Measurements from ENCODE around the gene LEMD2.
"Not testable (repeated sequence)": the region's sequence is repeated elsewhere in the genome, so short reads cannot be mapped to it uniquely, and the experiment has no call there.

LEMD2 gene

GRCh38 chr6:33788694-33789549, at the start of gene LEMD2:
TSS of gene LEMD2 (minus strand) at chr6:33789130. CDS start at chr6:33789116, 14 bp downstream.
- peak; percentile 81 to 85 for DNase-seq (ENCODE audit: extremely low read depth in 1 of 2, low read depth in 1 of 2)

DNA sequence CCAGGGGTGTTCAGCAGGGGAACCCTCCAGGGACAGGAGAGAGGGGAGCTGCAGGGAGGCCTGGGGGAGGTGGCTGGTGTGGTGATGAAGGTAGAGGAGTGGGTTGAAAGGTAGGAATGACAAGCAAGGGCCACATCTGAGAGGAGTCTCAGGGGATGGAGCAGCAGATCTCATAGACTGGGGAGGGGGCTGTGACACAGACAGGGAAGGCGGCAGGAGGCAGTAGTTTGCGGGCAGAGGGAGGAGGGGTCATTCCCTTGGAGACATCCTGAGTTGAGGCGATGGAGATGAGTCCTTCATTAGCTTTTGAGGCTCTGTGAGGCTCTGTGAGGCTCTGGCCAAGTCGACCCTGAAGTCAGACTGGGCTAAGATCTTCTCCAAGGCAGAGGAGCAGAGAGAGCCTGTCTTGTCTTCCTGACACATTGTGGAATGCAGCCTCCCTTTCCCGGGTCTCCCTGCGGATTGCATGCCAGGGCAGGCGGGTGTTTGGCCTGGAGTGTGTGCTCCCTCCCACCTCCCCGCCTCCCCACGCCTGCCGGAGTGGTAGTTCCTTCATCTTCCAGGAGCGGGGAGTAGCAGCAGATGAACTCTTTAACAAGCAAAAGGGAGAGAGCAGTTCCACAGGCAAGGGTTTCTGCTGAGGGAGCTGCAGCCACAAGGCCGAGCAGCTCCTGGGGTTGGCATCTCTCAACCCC, 49.2 kb upstream of the LEMD2 start:
- no peak for DNase-seq (ENCODE audit: extremely low read depth in 1 of 2, low read depth in 1 of 2)

GRCh38 chr6:33836806-33837469, 48.0 kb upstream of the LEMD2 start:
- no peak for DNase-seq (ENCODE audit: extremely low read depth in 1 of 2, low read depth in 1 of 2)

DNA sequence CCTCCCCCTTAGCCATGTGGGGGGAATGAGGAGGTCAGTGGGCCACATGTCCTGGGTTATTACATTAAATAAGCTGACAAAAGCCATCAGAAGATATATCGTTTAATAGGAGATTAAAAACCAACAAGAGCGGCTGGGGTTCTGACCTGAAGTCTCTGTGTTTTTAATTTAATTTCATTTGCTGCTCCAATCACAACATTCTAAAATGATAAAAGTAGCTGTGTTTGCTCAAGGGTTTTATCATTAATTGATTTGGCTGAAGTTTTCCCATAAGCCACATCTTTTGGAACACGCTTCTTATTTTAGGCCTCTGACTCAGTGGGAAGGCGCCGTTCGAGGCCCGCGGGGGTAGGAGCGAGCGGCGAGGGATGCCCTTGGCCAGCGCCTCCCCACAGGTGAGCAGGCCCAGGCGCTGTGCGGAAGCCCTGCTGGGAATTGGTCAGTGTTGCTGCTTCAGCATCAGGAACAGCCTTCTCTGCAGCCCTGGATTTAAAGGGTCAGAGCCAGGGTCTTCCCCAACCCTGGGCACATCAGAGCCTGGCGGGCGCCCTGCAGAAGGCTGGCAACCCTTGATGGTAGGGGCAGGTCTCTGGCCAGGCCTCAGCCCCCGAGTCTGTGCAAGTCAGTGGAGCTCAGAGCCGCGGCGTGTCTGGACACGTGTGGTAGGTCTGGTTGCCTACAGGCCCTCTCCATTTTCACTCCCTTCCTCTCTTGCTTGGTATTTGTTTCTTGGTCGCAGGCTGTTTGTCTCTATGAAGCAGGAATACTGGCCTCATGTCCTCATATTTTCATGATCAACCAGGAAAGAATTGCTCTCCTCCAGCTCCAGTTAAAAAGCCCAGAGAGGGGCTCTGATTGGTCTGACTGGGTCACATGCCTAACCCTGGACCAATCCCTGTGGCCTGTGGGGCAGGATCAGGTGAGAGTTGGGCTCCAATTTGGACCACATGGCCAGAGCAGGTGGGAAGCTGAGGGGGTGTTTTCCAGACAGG, 45.8 kb upstream of the LEMD2 start:
- no peak for DNase-seq (ENCODE audit: extremely low read depth in 1 of 2, low read depth in 1 of 2)

- DNase-seq (ENCODE audit: extremely low read depth in 1 of 2, low read depth in 1 of 2) = no peak
Observed at GRCh38 chr6:33833599-33833998, 44.7 kb upstream of the LEMD2 start.

DNA sequence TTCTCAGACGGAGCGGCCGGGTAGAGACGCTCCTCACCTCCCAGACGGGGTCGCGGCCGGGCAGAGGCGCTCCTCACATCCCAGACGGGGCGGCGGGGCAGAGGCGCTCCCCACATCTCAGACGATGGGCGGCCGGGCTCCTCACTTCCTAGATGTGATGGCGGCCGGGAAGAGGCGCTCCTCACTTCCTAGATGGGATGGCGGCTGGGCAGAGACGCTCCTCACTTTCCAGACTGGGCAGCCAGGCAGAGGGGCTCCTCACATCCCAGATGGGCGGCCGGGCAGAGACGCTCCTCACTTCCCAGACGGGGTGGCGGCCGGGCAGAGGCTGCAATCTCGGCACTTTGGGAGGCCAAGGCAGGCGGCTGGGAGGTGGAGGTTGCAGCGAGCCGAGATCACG, 43.9 kb upstream of the LEMD2 start:
- not testable (repeated sequence) for DNase-seq (ENCODE audit: extremely low read depth in 1 of 2, low read depth in 1 of 2)

GRCh38 chr6:33831725-33832124, 42.8 kb upstream of the LEMD2 start:
- DNase-seq (ENCODE audit: extremely low read depth in 1 of 2, low read depth in 1 of 2) = not testable (repeated sequence)

DNA sequence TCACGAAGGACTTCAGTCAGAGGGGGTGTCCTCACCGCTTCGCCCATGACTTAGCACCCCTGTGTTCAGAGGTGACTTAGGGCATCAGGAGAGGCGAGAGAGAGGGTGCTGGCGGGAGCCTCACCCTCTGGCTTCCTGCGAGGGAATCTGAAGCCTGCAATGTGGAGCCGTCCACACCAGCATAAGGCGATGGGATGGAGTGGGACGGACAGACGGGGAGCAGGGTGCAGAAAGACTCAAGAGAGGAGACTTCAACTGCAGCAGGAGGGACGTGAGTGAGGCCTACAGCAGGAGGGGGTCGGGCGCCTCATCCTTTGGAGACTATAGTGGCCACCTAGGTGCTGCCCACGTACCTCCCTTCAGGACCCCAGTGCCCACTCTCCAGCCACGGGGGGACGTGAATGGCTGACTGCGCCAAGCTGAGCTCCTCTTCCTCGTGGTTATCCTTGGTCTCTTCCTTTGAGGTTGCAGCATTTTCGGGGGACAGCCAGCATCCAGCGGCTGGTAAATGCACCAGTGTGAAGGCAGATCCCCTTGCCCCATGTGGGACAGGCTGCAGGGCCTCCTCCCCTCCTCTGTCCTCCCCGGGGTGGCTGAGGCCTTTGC, 41.8 kb upstream of the LEMD2 start:
- no peak for DNase-seq (ENCODE audit: extremely low read depth in 1 of 2, low read depth in 1 of 2)

- no peak for DNase-seq (ENCODE audit: extremely low read depth in 1 of 2, low read depth in 1 of 2)
Observed at GRCh38 chr6:33828764-33829731, 40.1 kb upstream of the LEMD2 start.

GRCh38 chr6:33828452-33828763, 39.5 kb upstream of the LEMD2 start:
- no peak for DNase-seq (ENCODE audit: extremely low read depth in 1 of 2, low read depth in 1 of 2)

DNA sequence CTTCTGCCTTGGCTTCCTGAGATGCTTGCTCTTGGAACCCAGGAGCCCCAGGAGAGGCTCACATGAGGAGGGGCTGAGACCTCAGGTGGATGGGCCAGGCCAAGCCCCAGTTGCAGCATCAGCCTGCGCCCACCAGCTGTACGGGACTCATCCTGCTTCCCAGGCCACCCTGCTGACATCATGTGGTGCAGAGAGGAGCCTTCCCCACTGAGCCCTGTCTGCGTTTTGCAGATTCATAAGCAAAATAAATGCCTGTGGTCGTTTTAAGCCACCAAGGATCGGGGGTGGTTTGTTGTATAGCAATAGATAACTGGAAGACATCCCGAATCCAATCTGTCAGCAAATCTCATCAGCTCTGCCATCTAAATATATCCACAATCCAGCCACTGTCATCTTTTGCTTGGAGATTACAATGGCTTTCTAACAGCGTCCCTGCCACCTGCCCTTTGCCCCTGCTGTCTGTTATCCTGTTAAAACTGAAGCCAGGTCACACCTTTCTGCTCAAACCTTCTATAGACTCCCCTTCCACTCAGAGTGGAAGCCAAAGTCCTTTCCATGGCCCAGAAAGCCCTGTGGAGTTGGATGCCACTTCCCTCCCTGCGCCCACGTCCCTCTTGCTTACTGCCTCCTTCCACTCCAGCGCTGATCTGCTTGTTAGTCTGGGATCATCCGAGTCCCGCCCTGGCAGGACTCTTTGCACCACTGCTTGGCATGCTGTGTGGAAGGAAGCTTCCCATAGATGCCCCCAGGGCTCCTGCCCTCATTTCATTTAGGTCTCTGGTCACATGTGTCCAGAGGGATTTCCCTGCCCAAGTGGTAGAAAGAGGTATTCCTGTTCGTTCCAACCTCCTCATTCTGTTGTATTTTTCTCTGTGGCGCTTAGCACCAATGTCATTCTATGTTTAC, 38.9 kb upstream of the LEMD2 start:
- no peak for DNase-seq (ENCODE audit: extremely low read depth in 1 of 2, low read depth in 1 of 2)

DNA sequence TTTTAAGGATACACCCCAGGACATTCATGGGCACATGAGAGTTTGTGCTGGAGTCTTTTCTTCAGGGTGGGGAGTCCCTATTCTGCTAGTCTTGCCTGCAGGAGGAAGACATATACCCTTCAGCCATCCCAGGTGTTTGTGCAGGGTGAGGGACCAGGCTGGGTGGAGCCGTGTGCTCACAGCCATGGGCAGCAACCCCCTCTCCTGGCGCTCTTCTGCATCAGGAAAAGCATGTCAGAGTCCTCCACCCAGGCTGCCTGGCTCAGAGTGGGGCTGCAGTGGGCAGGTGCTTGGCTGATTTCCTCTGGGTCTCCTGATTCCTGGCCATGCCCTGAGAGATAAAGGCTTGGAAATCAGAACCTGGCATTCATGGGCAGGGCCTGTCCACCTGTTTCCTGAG, 37.6 kb upstream of the LEMD2 start:
- DNase-seq (ENCODE audit: extremely low read depth in 1 of 2, low read depth in 1 of 2) = no peak

- DNase-seq (ENCODE audit: extremely low read depth in 1 of 2, low read depth in 1 of 2) = no peak
Observed at GRCh38 chr6:33824461-33825154, 35.7 kb upstream of the LEMD2 start.

DNA sequence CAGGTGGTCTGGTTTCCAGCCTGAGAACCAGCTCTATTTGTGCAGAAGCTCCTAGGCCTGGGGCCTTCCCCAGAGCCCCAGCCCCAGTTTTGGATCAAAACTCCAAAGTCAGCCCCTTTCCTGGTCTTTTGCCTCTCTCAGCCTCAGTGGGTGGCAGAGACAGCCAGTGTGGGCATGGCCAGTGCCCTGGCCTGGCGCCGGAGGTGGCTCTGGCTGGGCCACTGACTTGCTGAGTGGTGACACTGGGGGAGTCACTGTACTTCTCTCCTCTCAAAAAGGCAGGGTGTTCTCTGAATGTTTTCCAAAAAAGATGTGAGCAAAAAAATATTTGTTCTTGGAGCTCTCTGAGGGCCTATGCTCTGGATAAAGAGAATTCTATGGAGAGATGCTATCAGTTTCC, 34.9 kb upstream of the LEMD2 start:
- no peak for DNase-seq (ENCODE audit: extremely low read depth in 1 of 2, low read depth in 1 of 2)

DNA sequence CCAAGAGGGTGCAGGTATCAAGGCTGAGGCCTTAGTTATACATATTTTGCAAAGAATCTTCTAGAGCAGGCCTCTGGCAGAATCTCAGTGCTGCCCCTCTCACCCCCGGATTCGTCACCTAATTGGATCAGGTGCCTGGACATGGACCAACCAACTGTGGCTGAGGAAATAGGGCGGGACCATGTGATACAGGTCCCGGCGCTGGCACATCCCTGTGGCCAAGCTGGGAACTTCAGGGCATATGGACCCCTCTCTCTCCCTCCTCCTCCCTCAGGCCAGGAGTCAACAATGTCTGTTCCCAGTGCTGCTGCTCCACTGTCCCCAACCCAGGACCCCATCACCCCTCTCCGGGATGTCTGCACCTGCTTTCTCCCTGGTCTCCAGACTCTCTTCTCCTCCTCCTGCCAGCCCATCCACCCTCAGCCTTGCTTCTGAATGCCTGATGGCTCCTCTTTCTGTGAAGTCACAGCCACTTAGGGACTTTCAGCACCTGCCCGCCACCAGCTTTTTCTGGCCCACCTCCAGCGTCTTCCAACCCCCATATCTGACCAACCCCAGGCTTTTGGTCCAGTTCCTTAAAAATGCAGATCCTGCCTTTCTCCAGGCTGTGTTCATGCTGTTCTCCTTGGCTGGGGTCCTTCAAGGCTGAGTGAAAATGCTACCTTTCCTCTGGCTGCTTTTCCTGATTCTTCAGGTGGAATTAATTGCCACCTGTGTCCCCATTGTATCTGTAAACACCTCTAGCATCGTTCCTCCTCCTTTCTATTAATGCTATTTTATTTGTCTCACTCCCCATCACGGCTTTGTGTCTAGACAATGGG, 33.9 kb upstream of the LEMD2 start:
- no peak for DNase-seq (ENCODE audit: extremely low read depth in 1 of 2, low read depth in 1 of 2)

- DNase-seq (ENCODE audit: extremely low read depth in 1 of 2, low read depth in 1 of 2) = no peak
Observed at GRCh38 chr6:33820784-33821520, 32.0 kb upstream of the LEMD2 start.

Measured in stimulated activated CD8-positive, alpha-beta memory T cell treated with anti-CD3 and anti-CD28 coated beads, Interleukin-7, amount 100 ng/mL, for 48 hours (primary cell).